VCaP (cell line): ENCODE results near the gene PEX14.

ENCODE experiments used
- H3K27ac ChIP-seq: fragments of 450-650 bp; 2 replicates; pipeline ENCODE4 v1.5.1; 2017
- TF ChIP-seq, protein P1 (sequence below): fragments of 450-650 bp; conservative IDR thresholded peaks from 2 replicates; pipeline ENCODE4 v1.5.1; 2017; ENCODE audit warnings: mild to moderate bottlenecking, moderate library complexity

Gene PEX14

GRCh38 chr1:10612436-10613160 is 137.8 kb downstream of the PEX14 start:
- TF ChIP-seq, protein P1, sequence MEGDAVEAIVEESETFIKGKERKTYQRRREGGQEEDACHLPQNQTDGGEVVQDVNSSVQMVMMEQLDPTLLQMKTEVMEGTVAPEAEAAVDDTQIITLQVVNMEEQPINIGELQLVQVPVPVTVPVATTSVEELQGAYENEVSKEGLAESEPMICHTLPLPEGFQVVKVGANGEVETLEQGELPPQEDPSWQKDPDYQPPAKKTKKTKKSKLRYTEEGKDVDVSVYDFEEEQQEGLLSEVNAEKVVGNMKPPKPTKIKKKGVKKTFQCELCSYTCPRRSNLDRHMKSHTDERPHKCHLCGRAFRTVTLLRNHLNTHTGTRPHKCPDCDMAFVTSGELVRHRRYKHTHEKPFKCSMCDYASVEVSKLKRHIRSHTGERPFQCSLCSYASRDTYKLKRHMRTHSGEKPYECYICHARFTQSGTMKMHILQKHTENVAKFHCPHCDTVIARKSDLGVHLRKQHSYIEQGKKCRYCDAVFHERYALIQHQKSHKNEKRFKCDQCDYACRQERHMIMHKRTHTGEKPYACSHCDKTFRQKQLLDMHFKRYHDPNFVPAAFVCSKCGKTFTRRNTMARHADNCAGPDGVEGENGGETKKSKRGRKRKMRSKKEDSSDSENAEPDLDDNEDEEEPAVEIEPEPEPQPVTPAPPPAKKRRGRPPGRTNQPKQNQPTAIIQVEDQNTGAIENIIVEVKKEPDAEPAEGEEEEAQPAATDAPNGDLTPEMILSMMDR = no peak
- H3K27ac ChIP-seq = no peak overlapping the region

GRCh38 chr1:10613340-10613739 is 138.6 kb downstream of the PEX14 start:
- H3K27ac ChIP-seq = no peak overlapping the region
- TF ChIP-seq, protein P1 = no peak

GRCh38 chr1:10613861-10614260 is 139.1 kb downstream of the PEX14 start:
- TF ChIP-seq, protein P1 = no peak
- H3K27ac ChIP-seq = no peak overlapping the region

- TF ChIP-seq, protein P1 = no peak
- no peak overlapping the region for H3K27ac ChIP-seq
These were observed 139.9 kb downstream of the PEX14 start for GRCh38 chr1:10614377-10615225.

- TF ChIP-seq, protein P1 = no peak
- no peak overlapping the region for H3K27ac ChIP-seq
These were observed 140.6 kb downstream of the PEX14 start for GRCh38 chr1:10615332-10615731.

GRCh38 chr1:10615932-10616671 is 141.4 kb downstream of the PEX14 start:
- TF ChIP-seq, protein P1 = no peak
- H3K27ac ChIP-seq = no peak overlapping the region

DNA sequence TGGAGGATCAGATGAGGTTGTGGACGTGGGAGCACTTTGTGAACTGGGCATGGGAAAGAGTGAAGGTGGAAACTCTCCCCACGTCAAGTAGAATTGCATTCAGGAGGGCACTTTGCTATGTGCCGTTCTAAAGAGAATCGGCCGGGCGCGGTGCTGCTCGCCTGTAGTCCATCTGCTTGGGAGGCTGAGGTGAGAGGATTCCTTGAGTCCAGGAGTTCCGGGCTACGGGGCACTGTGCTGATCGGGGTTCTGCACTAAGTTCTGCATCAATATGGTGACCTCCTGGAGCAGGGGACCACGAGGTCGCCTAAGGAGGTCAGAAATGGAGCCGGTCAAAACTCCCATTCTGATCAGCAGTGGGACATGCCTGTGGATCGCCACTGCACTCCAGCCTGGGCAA is 141.9 kb downstream of the PEX14 start:
- TF ChIP-seq, protein P1 = no peak
- H3K27ac ChIP-seq = no peak overlapping the region
